GM21381 (cell line): Measurements from ENCODE around the gene CBX2.

Source experiments
- ATAC-seq: cut with Tn5 transposase; IDR thresholded peaks from one replicate; pipeline ENCODE4 v1.9.1; 2021; ENCODE audit warnings: mild to moderate bottlenecking, moderate library complexity; ENCODE audit not compliant: unreplicated experiment

The CBX2 gene

DNA sequence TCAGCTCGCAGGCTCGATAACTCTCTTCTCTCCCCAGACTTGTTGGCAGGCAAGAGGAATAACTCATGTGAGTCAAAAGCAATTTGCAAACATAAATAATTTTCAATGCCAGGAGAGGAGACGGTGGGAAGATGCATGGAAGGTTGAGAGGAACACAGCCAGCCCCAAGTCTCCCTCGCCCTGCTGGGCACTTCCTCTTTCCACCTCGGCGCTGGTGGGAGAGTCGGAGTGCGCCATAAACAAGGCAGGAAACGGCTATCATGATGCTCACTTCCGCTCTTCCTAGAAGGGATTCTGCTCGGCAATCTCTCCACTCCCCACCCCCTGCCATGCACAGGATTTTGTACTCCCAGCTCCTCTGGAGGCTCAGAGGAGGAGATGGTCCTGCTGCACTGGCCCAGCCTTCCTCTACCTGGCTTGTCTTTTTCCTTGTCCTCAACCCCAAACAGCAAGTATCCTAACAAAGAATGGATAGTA is 48.3 kb downstream of the CBX2 start:
- no peak for ATAC-seq

DNA sequence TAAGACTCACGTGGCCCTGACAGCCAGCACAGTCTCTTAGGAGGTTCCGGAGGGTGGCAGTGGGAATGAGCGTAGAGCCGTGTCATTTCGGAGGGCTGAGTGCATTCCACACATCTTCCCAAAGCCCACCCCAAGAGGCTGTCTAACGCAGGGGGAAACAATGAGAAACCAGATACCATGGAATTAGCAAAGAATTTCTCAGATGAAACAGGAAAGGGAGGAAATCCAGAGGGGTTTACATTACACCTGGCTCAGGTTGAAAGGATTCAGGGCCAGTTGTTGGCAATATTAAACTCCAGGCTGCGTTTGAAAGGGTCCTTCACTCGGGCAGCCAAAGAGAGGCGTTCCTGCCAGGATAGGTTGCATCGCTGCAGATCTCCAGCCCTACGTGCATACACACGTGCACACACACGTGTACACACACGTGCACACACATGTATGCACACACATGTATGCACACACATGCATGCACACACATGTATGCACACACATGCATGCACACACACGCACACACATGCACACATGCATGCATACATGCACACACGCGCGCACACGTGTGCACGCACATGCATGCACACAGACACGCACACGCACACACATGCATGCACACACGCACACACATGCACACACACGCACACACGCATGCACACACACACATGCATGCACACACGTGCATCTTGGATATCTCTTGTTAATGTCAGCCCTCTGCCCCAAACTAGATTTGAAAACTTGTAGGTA is 49.1 kb downstream of the CBX2 start:
- no peak for ATAC-seq

DNA sequence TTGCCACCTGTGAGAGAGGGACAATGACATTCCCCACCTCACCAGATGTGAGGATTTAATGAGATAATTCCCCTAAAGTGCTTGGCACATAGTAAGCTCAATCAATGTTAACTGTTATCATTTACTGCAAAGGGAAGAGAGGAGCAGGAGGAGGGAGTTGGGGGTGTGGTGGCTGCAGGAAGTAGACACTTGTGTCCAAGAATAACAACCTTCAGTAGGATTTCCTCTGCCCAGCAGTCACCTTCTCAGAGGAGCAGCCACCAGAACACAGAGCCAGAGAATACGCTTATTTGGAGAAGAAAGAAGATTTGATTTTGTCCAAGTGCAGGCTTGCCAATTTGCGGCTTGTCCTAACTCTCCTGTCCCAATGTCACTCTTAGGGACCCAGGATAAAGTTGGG is 51.1 kb downstream of the CBX2 start:
- no peak for ATAC-seq

DNA sequence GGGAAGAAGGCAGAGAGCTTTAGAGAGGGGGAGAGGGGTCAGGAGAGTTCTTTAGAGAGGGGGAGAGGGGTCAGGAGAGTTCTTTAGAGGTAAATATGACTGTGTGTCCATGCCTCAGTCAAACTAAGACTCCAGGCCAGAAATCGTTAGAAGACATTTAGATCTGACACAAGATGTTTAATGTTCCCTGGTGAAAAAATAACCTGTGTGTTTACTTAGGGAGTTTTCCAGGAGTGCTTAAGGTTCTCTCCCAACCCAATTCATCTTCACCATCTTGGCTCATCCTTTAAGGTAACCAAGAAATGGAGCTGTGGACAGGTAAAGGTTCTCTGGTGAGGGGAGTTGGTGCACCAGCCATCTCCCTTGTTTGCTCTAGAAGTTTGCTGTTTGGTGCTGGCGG is 51.5 kb downstream of the CBX2 start:
- ATAC-seq, result no peak

DNA sequence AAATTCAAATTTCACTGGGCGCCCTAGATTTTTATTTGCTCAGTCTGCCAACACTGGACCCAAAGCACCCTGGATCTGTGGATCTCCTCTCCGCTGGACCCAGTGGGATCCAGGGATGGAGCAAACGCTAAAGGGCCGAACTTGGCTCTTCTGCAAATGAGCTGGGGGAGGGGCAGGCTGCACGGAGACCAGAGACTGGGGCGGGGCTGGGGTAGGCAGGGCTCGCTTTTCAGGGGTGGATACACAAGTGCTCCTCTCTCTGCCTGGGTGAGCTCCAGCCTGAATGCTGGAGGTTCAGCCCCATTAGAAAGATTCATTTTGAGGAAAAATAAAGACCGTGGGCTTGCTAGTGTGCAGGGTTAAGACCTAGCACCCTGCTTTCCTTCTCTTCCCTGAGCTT is 52.4 kb downstream of the CBX2 start:
- ATAC-seq, result no peak

DNA sequence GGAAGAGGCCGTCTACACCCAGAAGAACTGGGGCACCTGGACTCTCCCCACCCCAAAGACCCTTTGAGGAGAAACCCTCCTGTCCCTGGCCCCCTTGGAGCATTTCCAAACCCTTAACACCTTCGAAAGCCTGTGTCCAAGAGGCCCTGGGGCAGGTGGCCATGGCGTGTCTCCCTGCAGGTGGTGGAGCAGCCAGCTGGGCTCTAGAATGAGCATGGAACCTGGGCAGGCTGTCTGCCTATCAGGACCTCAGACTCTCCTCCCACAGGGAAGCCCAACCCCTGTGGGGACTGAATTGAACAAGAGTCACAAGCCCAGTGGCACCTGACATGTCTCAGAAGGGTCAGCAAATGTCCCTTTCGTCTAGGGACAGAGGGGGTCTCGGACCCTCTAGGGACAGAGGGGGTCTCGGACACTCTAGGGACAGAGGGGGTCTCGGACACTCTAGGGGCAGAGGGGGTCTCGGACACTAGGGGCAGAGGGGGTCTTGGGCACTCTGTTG is 52.9 kb downstream of the CBX2 start:
- no peak for ATAC-seq

DNA sequence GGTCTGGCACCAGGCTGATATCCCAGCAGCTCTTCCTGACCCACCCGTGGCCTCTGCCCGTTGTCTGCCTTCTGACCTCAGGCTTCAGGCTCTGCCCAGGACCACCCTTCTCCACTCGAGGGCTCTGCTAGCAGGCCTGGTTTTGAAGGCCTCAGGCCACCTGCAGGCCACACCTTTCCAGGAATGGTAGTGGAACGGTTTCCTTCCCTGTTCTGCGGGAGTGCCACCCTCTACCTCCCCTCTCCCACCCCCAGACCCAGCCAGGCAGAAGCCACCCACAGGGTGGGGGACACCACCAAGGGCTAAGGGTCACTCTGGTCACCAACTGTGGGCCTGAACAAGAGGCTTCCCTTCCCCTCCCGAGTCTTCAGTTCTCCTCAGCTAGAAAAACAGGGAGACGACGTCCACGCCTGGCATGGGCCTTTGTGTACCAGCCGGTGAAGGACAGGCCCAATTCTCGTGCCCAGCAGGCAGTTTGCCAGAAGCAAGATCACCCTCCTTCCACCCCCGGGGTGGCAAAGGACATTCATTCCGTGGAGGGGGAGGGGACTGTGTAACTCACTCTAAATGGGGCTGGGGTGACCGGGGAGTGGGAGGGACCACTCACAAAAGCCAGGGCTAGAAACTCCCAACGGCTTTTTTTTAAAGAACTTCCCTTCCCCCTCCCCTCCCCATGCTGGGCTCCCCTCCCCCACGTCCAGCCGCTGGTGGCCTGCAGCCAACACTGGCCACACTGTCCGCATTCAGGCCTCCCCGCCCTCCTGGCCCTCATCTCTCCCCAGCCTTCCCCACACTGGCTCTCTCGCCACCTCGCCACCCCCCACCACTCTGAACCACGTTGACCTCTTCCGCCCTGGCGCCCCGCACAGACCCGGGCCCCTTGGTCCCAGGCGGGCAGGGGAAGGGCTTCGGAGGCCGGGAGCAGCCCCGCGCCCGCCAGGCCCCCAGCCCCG is 53.6 kb downstream of the CBX2 start:
- no peak for ATAC-seq

DNA sequence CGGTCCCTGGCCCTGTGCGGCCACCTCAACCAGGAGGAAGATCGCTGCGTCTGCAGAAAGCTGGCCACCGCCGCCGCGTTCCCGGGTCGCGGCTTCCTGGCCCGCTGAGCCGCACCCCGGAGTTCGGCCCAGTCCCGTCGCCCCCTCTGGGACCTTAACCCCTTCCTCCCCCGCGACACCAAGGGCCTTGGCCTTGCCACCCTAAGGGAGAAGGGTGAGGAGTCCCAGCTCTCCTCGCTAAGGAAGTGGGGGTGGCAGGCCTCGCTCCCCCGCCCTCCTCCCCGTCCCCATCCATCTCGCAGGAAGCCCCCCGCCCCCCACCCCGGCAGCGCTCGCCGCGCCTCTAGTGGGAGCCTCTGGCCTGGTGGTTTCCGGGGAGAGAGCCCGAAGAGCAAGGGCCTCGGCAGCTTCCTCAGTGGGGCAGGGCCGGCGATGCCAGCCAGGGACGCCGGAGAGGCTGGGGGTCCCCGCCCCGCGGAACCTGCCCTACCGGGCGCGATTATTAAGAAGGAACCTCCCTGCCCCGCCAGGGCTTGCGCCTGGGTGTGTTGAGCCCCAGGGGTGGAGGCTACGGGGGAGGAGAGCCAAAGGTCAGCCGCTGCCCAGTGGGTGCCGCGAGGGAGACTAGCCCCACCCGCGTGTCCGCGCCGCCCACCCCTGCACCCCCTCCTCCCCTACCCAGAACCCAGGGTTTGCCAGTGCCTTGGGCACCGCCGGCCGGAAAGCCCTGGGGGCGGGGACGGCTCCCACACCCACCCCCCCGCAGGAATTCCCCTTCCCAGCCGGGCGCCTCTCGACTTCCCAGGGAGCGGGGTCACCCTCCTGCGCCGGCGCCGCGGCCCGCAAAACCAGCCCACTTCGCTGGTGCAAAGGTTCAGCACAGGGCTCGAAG is 54.5 kb downstream of the CBX2 start:
- no peak for ATAC-seq

DNA sequence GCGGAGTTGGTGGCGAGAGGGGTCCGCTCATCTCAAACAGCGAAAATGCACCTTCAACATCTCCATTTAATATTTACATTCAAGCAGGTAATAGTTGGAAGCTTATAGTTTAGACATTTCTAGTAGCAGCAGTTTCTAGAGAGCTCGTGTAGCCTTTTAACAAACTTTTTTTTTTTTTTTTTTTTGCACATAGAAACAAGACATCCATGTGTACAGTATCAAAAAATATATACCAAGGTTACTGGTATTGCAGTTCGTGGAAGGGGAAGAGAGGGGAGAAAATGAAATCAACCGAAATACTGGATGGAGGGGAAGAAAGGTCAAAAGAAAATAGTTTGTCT is 55.1 kb downstream of the CBX2 start:
- no peak for ATAC-seq

DNA sequence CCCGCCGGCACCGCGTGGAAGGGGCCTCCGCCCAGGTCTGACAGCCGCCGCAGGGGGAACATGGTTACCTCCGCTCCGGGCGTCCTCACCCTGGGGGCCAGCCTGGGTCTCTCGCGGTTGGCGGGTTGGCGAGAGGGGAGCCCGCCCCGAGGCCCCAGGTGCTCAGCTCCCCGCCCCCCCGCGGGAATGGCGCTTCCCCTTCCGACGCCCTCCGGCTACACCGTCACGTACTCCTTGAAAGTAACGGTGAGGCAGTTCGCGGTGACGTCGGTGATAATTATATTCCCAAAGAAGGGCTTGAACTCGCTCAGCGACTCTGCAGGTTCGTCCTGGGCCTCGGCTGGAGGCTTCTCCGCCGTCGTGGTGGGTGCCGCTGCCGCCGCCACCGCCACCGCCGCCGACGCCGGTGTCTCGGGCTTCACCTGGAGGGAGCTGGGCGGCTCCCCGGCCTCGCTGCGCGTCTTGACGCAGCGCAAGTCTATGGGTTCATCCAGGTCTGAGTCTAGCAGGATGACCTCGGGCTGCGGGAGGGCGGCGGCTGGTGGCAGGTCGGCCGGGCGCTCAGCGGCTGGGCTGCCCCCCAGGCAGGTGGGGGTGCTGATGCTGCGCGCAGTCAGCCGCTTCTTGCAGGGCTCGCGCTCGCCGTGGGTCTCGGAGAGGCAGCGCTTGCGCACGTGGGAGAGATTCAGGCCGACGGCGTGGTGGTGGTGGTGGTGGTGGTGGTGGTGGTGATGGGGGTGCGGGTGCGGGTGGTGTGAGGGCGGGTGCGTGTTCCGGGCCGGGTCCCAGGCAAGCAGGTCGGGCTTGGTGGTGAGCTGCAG is 56.0 kb downstream of the CBX2 start:
- ATAC-seq, result no peak

DNA sequence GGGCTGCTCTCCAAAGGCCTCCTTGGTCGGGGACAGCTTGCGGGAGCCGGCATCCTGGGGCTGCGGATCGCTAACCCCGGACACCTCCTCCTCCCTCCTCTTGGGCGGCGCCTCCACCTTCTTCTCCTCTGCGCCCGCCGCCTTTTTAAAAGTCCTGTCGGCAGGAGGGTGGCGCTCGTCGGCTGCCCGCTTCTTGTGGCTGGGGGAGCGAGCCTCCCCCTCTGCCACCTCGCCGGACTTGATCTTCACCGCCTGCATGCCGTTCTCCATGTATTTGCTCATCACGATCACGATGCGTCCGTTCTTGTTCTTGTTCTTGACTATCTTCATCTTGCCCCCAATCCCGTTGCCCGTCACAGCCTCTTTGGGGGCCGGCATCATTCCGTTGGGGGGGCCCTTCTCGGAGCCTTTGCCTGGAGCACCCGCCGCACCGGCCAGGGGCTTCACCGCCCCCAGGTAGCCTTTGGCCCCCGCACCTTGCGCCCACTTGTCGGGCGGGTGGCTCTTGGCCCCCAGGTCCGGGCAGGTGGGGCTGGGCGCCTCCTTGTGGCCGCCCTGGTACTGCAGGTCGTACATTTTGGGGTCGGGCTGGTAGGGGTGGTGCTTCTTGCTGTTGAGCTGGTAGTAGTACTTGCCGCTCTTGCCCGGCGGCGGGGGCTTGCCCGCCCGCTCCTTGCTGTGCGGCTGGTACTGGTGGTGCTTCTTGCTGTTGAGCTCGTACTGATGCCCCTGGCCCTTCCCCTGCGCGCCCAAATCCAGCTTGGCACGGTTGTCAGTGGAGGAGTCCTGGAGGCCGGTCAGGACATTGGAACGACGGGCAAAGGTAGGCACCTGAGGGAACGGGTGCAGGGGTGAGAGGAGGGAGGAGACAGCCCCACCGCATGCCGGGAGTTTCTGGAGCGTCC is 56.9 kb downstream of the CBX2 start:
- ATAC-seq, result no peak

DNA sequence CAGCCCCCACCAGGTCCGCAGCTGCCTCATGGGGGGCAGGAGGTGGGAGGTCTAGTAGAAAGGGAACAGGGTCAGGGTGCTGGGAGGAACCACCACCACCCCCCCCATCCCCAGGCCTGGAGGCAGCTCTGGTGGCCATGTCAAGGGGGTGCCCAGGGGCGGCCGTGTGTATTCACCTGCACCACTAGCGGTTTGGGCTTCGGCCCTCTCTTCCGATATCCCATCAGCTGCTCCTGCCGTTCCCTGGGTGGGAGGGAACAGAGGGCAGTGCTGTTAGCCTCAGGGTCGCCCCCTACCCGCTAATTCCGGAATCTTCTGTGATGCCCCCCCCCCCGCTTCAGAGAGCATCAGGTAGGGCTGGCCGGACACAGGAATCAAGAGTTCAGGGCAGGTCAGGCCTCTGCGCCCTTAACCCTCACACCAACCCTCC is 57.5 kb downstream of the CBX2 start:
- ATAC-seq, result no peak

DNA sequence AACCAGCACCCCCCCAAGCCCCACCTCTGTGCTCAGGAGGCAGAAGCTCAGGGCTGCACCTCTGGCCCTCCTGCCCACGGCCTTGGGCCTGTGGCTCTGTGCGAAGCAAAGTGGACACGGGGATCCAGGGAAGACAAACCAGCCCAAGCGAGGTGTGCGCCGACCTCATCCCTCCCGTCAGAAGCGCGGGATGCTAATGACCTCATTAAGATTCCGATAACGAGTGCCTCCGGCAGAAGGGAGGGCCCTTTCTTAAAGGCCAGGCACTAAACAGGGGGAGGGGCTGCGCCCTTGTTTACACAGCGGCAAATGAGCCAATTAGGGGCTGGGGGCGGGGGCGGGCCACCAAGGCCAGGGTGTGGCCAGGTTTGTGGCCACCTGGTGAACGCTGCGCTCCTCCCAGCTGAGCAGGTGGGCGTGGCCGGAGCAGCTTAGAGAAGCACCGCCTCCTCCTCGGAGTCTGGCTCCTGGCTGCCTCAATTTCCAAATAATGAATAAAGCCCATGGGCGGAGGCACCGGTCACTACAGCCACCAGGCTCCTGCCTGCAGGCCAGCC is 58.1 kb downstream of the CBX2 start:
- no peak for ATAC-seq

DNA sequence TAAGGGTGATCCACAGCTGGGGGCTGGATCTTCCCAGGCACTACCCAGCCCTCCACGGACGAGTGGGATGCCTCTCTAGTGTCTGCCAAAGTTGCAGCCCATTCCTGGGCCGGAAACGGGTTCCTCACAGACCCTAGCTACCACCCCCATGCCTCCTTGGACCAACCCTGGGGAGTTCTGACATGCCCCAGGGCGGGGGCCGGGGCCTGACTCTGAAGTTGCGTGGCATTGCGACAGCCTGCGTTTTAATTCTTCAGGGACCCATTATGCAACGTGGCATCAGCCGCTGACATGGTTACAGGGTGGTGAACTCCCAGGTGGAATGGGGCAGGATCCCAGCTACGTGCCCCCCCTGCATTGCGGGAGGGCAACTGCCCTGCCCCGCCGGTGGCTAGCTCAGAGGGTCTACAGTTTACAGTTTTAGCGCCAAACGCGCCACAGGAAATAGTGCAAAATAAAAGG is 58.6 kb downstream of the CBX2 start:
- no peak for ATAC-seq

DNA sequence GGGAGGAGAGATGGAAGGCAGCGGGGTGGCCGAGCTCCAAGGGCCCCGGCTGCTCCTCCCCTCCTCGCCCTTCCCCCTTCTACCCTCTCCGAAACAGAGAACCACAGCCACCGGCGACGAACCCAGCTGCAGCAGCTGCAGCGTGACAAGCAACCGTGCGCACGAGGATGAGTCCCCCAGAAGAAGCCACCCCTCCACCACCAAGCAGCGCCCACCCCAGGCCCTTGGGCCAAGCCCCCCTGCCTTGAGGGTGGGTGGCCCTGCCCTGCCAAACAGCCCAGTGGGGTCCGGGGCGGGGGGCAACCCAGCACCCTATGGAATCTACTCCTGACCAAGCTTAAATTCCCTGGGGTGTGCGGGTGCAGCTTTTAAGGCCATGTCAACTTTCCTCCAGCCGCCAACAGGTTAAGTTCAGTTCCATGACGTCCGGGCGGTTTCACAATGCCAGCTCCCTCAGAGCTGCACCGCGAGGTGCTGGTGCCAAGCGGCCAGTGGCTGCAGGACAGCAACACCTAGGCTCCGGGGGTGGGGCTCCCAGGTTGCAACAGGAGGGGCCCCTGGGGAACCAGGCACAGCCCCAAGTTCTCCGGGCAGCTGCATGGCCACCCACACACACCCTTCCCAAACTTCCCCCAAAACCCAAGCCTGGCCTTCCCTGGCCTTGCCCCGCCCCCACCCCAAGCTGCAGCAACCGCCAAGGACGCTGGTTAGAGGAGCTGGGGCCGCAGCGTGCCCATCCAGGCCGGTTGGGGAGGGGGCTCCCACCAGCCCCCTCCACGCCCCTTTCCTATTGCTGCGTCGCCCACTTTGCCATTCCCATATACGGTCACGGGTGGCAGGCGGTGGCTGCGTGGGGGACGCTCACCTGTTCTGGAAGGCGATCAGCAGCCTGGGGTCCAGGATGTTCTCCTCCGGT is 59.3 kb downstream of the CBX2 start:
- no peak for ATAC-seq
